T-cell (primary cell): Measurements from ENCODE around the gene BCL2. TPM values are rescaled to one million over a fixed set of nuclear protein-coding genes. Genes with fewer than 3 reads are reported as not detected.

ENCODE experiments used
- ATAC-seq, 4 experiments: fragments of 200-7000 bp in 3 of 4; fragments of 150-1000 bp in 1 of 4; cut with Tn5 transposase; replicated peaks in 1 of 4; 1 replicate in 3 of 4; 2 replicates in 1 of 4; pipeline ENCODE4 v1.10.0; 2021; ENCODE audit warnings: moderate library complexity in 3 of 4, mild to moderate bottlenecking in 2 of 4, moderate number of reproducible peaks in 1 of 4
- CTCF ChIA-PET, 2 donors: fragments of 300-600 bp; sonication (Branson Sonifier 250); formaldehyde crosslinking; loops; one replicate each; lab custom pipeline; 2022; ENCODE audit warnings: antibody characterized with exemption in 2 of 2; lab: Charles Lee
- POLR2A ChIA-PET, 2 donors: fragments of 300-600 bp; sonication (Branson Sonifier 250); formaldehyde crosslinking; loops; one replicate each; lab custom pipeline; 2022; ENCODE audit warnings: antibody characterized with exemption in 2 of 2; lab: Charles Lee
- DNase-seq, 35 experiments: peaks; one replicate each; pipeline versions ENCODE4 v3.0.0 to v3.0.0-alpha.2; 2013 to 2023
- H3K27ac ChIP-seq: one replicate; pipeline ENCODE4 v1.5.1; 2013; ENCODE audit warnings: low read length
- H3K27me3 ChIP-seq, 2 experiments: replicated peaks in 1 of 2; 1 replicate in 1 of 2; 2 replicates in 1 of 2; pipeline versions ENCODE4 v1.6.1 to v1.7.0; 2013; ENCODE audit warnings: low read length in 1 of 2, mixed read lengths in 1 of 2; ENCODE audit not compliant: control insufficient read depth in 2 of 2, insufficient read depth in 2 of 2; ENCODE audit errors: extremely low read depth in 1 of 2
- H3K36me3 ChIP-seq, 2 donors: 1 replicate in 1 of 2; 2 replicates in 1 of 2; pipeline versions ENCODE4 v1.6.1 to v1.7.0; 2013; ENCODE audit warnings: low read length in 1 of 2; ENCODE audit not compliant: control insufficient read depth in 2 of 2, insufficient read depth in 1 of 2; ENCODE audit errors: extremely low read depth in 1 of 2
- H3K4me1 ChIP-seq, 2 experiments: 1 replicate in 1 of 2; 2 replicates in 1 of 2; pipeline versions ENCODE4 v1.6.1 to v1.7.0; 2013; ENCODE audit warnings: low read length in 2 of 2, mixed read lengths in 1 of 2; ENCODE audit not compliant: insufficient read depth in 2 of 2, control insufficient read depth in 1 of 2; ENCODE audit errors: extremely low read depth in 1 of 2
- H3K4me3 ChIP-seq, 2 donors: 1 replicate in 1 of 2; 2 replicates in 1 of 2; pipeline versions ENCODE4 v1.5.1 to v1.7.0; 2013; ENCODE audit warnings: mild to moderate bottlenecking in 2 of 2, low read length in 1 of 2, moderate library complexity in 1 of 2; ENCODE audit not compliant: control insufficient read depth in 1 of 2; ENCODE audit errors: extremely low read depth in 1 of 2
- H3K9me3 ChIP-seq: 2 replicates; pipeline ENCODE4 v1.7.0; 2013
- H3K27ac Mint-ChIP-seq, 2 donors: one replicate each; pipeline ENCODE4 v1.8.0; 2020 to 2021; ENCODE audit warnings: mild to moderate bottlenecking in 2 of 2, mixed read lengths in 2 of 2
- H3K27me3 Mint-ChIP-seq, 2 donors: one replicate each; pipeline ENCODE4 v1.8.0; 2021 to 2022; ENCODE audit warnings: mixed read lengths in 2 of 2
- H3K36me3 Mint-ChIP-seq: one replicate; pipeline ENCODE4 v1.8.0; 2021; ENCODE audit warnings: mixed read lengths
- H3K4me1 Mint-ChIP-seq, 3 donors: one replicate each; pipeline ENCODE4 v1.8.0; 2020 to 2022; ENCODE audit warnings: mixed read lengths in 3 of 3, mild to moderate bottlenecking in 1 of 3
- H3K4me3 Mint-ChIP-seq, 3 donors: one replicate each; pipeline ENCODE4 v1.8.0; 2020 to 2022; ENCODE audit warnings: mild to moderate bottlenecking in 3 of 3, mixed read lengths in 3 of 3, moderate library complexity in 3 of 3
- H3K9me3 Mint-ChIP-seq, 3 donors: one replicate each; pipeline ENCODE4 v1.8.0; 2020 to 2022; ENCODE audit warnings: mixed read lengths in 3 of 3
- WGBS: methylation state at CpG from one replicate; pipeline ENCODE4 v1.1.5; 2013; ENCODE audit warnings: missing lambda C conversion rate; ENCODE audit not compliant: insufficient coverage; 5-methylcytosine and 5-hydroxymethylcytosine counted together
- total RNA-seq, 35 experiments: library from RNA in 6 of 35; stranded (reverse) in 6 of 35; fragments of 120-200 nt in 1 of 35; gene quantifications; one replicate each; pipeline versions ENCODE4 v1.2.1 to v1.2.4 and lab custom pipeline; 2013 to 2026

Gene BCL2
- total RNA-seq, 5 donors from 2014 or later (not counting 1 experiment from before 2014, with no cell fraction given): 113 to 201 (median 123) TPM

GRCh38 chr18:63186520-63187222 is 132.9 kb downstream of the BCL2 start:
- Mint-ChIP-seq H3K27me3 (no peaks in the 10 kb centered on the region), H3K36me3 (peaks cover 19% of the 10 kb centered on the region), H3K27ac (peak overlapping the region; percentile 62 to 76), H3K4me3 (peak overlapping the region in 1 of 3 donors; percentile 44), H3K9me3 (no peaks in the 10 kb centered on the region), H3K4me1 (peaks cover 76 to 86% (median 84%) of the 10 kb centered on the region in 3 donors)
- CTCF ChIA-PET: interaction anchor here in 1 of 2 donors (1.2 kb wide), 1 partner anchor 13 kb away, joined by 3 read pairs; no protein-coding TSS in a partner anchor
- Histone ChIP-seq H3K27me3 (no peaks in the 10 kb centered on the region), H3K4me3 (no peak overlapping the region), H3K4me1 (peaks cover 16 to 31% of the 10 kb centered on the region in 2 experiments), H3K9me3 (no peaks in the 10 kb centered on the region), H3K36me3 (peaks cover 4 to 7% of the 10 kb centered on the region in 2 donors), H3K27ac (peak overlapping the region; percentile 31)
- POLR2A ChIA-PET: no interaction called here
- ATAC-seq (peak in 3 of 4 experiments; percentile 52 to 65 (median 58)), DNase-seq (no peak)
- WGBS: 80% methylated on average over 1 of the region's 2 CpGs

- Histone ChIP-seq H3K36me3 (peaks cover 4 to 7% of the 10 kb centered on the region in 2 donors), H3K4me1 (peaks cover 16 to 34% of the 10 kb centered on the region in 2 experiments), H3K9me3 (no peaks in the 10 kb centered on the region), H3K27me3 (no peaks in the 10 kb centered on the region), H3K27ac (no peak overlapping the region), H3K4me3 (no peak overlapping the region)
- DNase-seq (no peak), ATAC-seq (no peak)
- Mint-ChIP-seq H3K4me1 (peaks cover 82 to 93% (median 89%) of the 10 kb centered on the region in 3 donors), H3K27ac (peak overlapping the region; percentile 62 to 76), H3K4me3 (no peak overlapping the region), H3K9me3 (no peaks in the 10 kb centered on the region), H3K36me3 (peaks cover 19% of the 10 kb centered on the region), H3K27me3 (no peaks in the 10 kb centered on the region)
- POLR2A ChIA-PET: interaction anchor here in 1 of 2 donors (0.6 kb wide), 1 partner anchor 10 kb away, joined by 3 read pairs; no protein-coding TSS in a partner anchor
- CTCF ChIA-PET: interaction anchor here in 1 of 2 donors (0.6 to 1.2 kb wide), 3 partner anchors 13 to 132 kb away, joined by 3 to 8 read pairs (median 3); no protein-coding TSS in a partner anchor
- no CpG with 5 or more reads among the region's 2 CpGs for WGBS
Measured at GRCh38 chr18:63185984-63186383, 133.6 kb downstream of the BCL2 start.

GRCh38 chr18:63183952-63184770 is 135.4 kb downstream of the BCL2 start:
- no peak for DNase-seq
- H3K27me3 ChIP-seq: no peaks in the 10 kb centered on the region
- POLR2A ChIA-PET: no interaction called here
- ATAC-seq: no peak
- H3K36me3 ChIP-seq: peaks cover 4 to 7% of the 10 kb centered on the region in 2 donors
- Mint-ChIP-seq H3K27ac (peak overlapping the region; percentile 70 to 77), H3K9me3 (no peaks in the 10 kb centered on the region), H3K27me3 (no peaks in the 10 kb centered on the region), H3K36me3 (peaks cover 18% of the 10 kb centered on the region), H3K4me1 (peaks cover 84 to 93% (median 86%) of the 10 kb centered on the region in 3 donors), H3K4me3 (peak overlapping the region in 1 of 3 donors; percentile 2)
- H3K4me3 ChIP-seq: no peak overlapping the region
- H3K27ac ChIP-seq: no peak overlapping the region
- no peaks in the 10 kb centered on the region for H3K9me3 ChIP-seq
- CTCF ChIA-PET: no interaction called here
- WGBS: 86% methylated on average over 6 of the region's 8 CpGs
- H3K4me1 ChIP-seq: peaks cover 16 to 34% of the 10 kb centered on the region in 2 experiments

GRCh38 chr18:63183378-63183777 is 136.2 kb downstream of the BCL2 start:
- Mint-ChIP-seq H3K27ac (peak overlapping the region; percentile 62 to 72), H3K27me3 (no peaks in the 10 kb centered on the region), H3K4me3 (peak overlapping the region in 1 of 3 donors; percentile 2), H3K4me1 (peaks cover 77 to 90% (median 83%) of the 10 kb centered on the region in 3 donors), H3K36me3 (peaks cover 21% of the 10 kb centered on the region), H3K9me3 (no peaks in the 10 kb centered on the region)
- Histone ChIP-seq H3K4me3 (no peak overlapping the region), H3K9me3 (no peaks in the 10 kb centered on the region), H3K27me3 (no peaks in the 10 kb centered on the region), H3K4me1 (peaks cover 16 to 34% of the 10 kb centered on the region in 2 experiments), H3K36me3 (peaks cover 4 to 8% of the 10 kb centered on the region in 2 donors), H3K27ac (no peak overlapping the region)
- DNase-seq (no peak), ATAC-seq (no peak)
- 95% methylated on average over 4 of the region's 9 CpGs for WGBS
- CTCF ChIA-PET: interaction anchor here in 1 of 2 donors (1.0 kb wide), 1 partner anchor 167 kb away, joined by 3 read pairs; no protein-coding TSS in a partner anchor
- POLR2A ChIA-PET: no interaction called here

GRCh38 chr18:63182861-63183260 is 136.7 kb downstream of the BCL2 start:
- no peaks in the 10 kb centered on the region for H3K9me3 Mint-ChIP-seq
- DNase-seq (no peak), ATAC-seq (no peak)
- peak overlapping the region; percentile 62 to 72 for H3K27ac Mint-ChIP-seq
- Histone ChIP-seq H3K4me1 (peaks cover 13 to 34% of the 10 kb centered on the region in 2 experiments), H3K27me3 (no peaks in the 10 kb centered on the region), H3K27ac (no peak overlapping the region), H3K9me3 (no peaks in the 10 kb centered on the region), H3K4me3 (no peak overlapping the region), H3K36me3 (peaks cover 4 to 8% of the 10 kb centered on the region in 2 donors)
- peaks cover 26% of the 10 kb centered on the region for H3K36me3 Mint-ChIP-seq
- H3K4me1 Mint-ChIP-seq: peaks cover 77 to 90% (median 82%) of the 10 kb centered on the region in 3 donors
- H3K27me3 Mint-ChIP-seq: no peaks in the 10 kb centered on the region
- no peak overlapping the region for H3K4me3 Mint-ChIP-seq
- ChIA-PET CTCF (interaction anchor here in 1 of 2 donors (1.0 kb wide), 1 partner anchor 167 kb away, joined by 3 read pairs; no protein-coding TSS in a partner anchor), POLR2A (no interaction called here)
- WGBS: 80% methylated on average over 3 of the region's 5 CpGs

- CTCF ChIA-PET: no interaction called here
- Mint-ChIP-seq H3K27ac (peak overlapping the region; percentile 62 to 72), H3K4me3 (peak overlapping the region in 1 of 3 donors; percentile 17), H3K9me3 (no peaks in the 10 kb centered on the region), H3K36me3 (peaks cover 28% of the 10 kb centered on the region), H3K4me1 (peaks cover 76 to 90% (median 80%) of the 10 kb centered on the region in 3 donors), H3K27me3 (no peaks in the 10 kb centered on the region)
- Histone ChIP-seq H3K4me1 (peaks cover 8 to 28% of the 10 kb centered on the region in 2 experiments), H3K36me3 (peaks cover 6 to 8% of the 10 kb centered on the region in 2 donors), H3K27me3 (no peaks in the 10 kb centered on the region), H3K27ac (no peak overlapping the region), H3K9me3 (no peaks in the 10 kb centered on the region), H3K4me3 (no peak overlapping the region)
- 83% methylated on average over 1 of the region's 5 CpGs for WGBS
- POLR2A ChIA-PET: no interaction called here
- DNase-seq (no peak), ATAC-seq (no peak)
Measured at GRCh38 chr18:63182310-63182772, 137.2 kb downstream of the BCL2 start.
